DOHH2 (cell line): Measurements from ENCODE around the gene IKZF3.

Experiments
- H3F3A ChIP-seq: fragments of 200-600 bp; sonication (generic), shearing (Covaris generic); 2 replicates; pipeline ENCODE4 v1.6.0; 2016; ENCODE audit warnings: antibody characterized with exemption, mild to moderate bottlenecking; ENCODE audit not compliant: control insufficient read depth, insufficient read depth
- H3K27ac ChIP-seq: fragments of 200-600 bp; sonication (generic); 2 replicates; pipeline ENCODE4 v1.5.1; 2014; ENCODE audit warnings: low read depth, mild to moderate bottlenecking, low read length, moderate library complexity
- H3K27me3 ChIP-seq: fragments of 200-600 bp; sonication (generic); 2 replicates; pipeline ENCODE4 v1.6.1; 2014; ENCODE audit warnings: mild to moderate bottlenecking, low read length, mixed read lengths; ENCODE audit not compliant: control insufficient read depth
- H3K36me3 ChIP-seq: fragments of 200-600 bp; sonication (generic); 2 replicates; pipeline ENCODE4 v1.6.1; 2014; ENCODE audit warnings: mild to moderate bottlenecking, low read length, moderate library complexity, mixed read lengths; ENCODE audit not compliant: control insufficient read depth
- H3K4me1 ChIP-seq: fragments of 200-600 bp; sonication (generic); 2 replicates; pipeline ENCODE4 v1.6.1; 2014; ENCODE audit warnings: mild to moderate bottlenecking, low read length, mixed read lengths; ENCODE audit not compliant: control insufficient read depth
- H3K4me2 ChIP-seq: fragments of 200-600 bp; sonication (generic); 2 replicates; pipeline ENCODE4 v1.6.0; 2014; ENCODE audit warnings: mild to moderate bottlenecking, low read length, moderate library complexity
- H3K4me3 ChIP-seq: fragments of 200-600 bp; sonication (generic); 2 replicates; pipeline ENCODE4 v1.5.1; 2014; ENCODE audit warnings: mild to moderate bottlenecking, low read length, mixed read lengths
- H3K79me2 ChIP-seq: fragments of 200-600 bp; sonication (generic); 2 replicates; pipeline ENCODE4 v1.6.1; 2014; ENCODE audit warnings: mild to moderate bottlenecking, low read length, mixed read lengths; ENCODE audit not compliant: control insufficient read depth
- H3K9me2 ChIP-seq: fragments of 200-600 bp; sonication (generic); replicated peaks from 2 replicates; pipeline ENCODE4 v1.6.1; 2014; ENCODE audit warnings: mild to moderate bottlenecking, low read length, mixed read lengths; ENCODE audit not compliant: control insufficient read depth
- H3K9me3 ChIP-seq: fragments of 200-600 bp; sonication (generic); 2 replicates; pipeline ENCODE4 v1.6.1; 2014; ENCODE audit warnings: antibody characterized with exemption, low read length, mixed read lengths; ENCODE audit not compliant: control insufficient read depth, insufficient read depth
- H4K20me1 ChIP-seq: fragments of 200-600 bp; sonication (generic); 2 replicates; pipeline ENCODE4 v1.6.0; 2014; ENCODE audit warnings: low read depth, mild to moderate bottlenecking, antibody characterized with exemption, low read length, moderate library complexity; ENCODE audit not compliant: control insufficient read depth, insufficient read depth
- CTCF ChIP-seq: fragments of 200-600 bp; sonication (generic); IDR thresholded peaks from one replicate; pipeline ENCODE4 v1.5.1; 2014; ENCODE audit warnings: antibody characterized with exemption, mild to moderate bottlenecking, low read depth, low read length; ENCODE audit not compliant: poor library complexity, severe bottlenecking
- EZH2phosphoT487 ChIP-seq: fragments of 200-600 bp; sonication (generic); IDR thresholded peaks from 2 replicates; pipeline ENCODE4 v1.6.1; 2017; ENCODE audit warnings: borderline replicate concordance, mild to moderate bottlenecking, antibody characterized with exemption, low read length, moderate library complexity, mixed read lengths

IKZF3 gene

GRCh38 chr17:39759204-39759603, 104.9 kb downstream of the IKZF3 start:
- Histone ChIP-seq H3K9me2 (no peaks in the 10 kb centered on the region), H3K36me3 (peaks cover 63% of the 10 kb centered on the region), H3K27me3 (no peaks in the 10 kb centered on the region), H3F3A (peaks cover 68% of the 10 kb centered on the region), H3K4me1 (peaks cover 95% of the 10 kb centered on the region), H3K4me2 (peak overlapping the region; percentile 98), H3K4me3 (peak overlapping the region; percentile 37), H4K20me1 (no peaks in the 10 kb centered on the region), H3K9me3 (no peaks in the 10 kb centered on the region), H3K79me2 (peaks cover 49% of the 10 kb centered on the region), H3K27ac (peak overlapping the region; percentile 100)
- TF ChIP-seq EZH2phosphoT487 = no peak
- TF ChIP-seq CTCF = no peak

- H3K4me3 ChIP-seq = peak overlapping the region; percentile 37
- H3K9me2 ChIP-seq = no peaks in the 10 kb centered on the region
- H3K9me3 ChIP-seq = no peaks in the 10 kb centered on the region
- peaks cover 68% of the 10 kb centered on the region for H3F3A ChIP-seq
- TF ChIP-seq EZH2phosphoT487 = no peak
- no peak for TF ChIP-seq CTCF
- H3K4me1 ChIP-seq = peaks cover 95% of the 10 kb centered on the region
- H3K27me3 ChIP-seq = no peaks in the 10 kb centered on the region
- H3K4me2 ChIP-seq = peak overlapping the region; percentile 98
- peaks cover 53% of the 10 kb centered on the region for H3K36me3 ChIP-seq
- peak overlapping the region; percentile 100 for H3K27ac ChIP-seq
- no peaks in the 10 kb centered on the region for H4K20me1 ChIP-seq
- peaks cover 39% of the 10 kb centered on the region for H3K79me2 ChIP-seq
Observed at GRCh38 chr17:39757931-39758873, 105.9 kb downstream of the IKZF3 start.

- peaks cover 43% of the 10 kb centered on the region for H3K36me3 ChIP-seq
- peaks cover 91% of the 10 kb centered on the region for H3K4me1 ChIP-seq
- H3K4me2 ChIP-seq = peak overlapping the region; percentile 98
- peak overlapping the region; percentile 100 for H3K27ac ChIP-seq
- peak overlapping the region; percentile 78 for H3K4me3 ChIP-seq
- H3F3A ChIP-seq = peaks cover 66% of the 10 kb centered on the region
- H3K79me2 ChIP-seq = peaks cover 31% of the 10 kb centered on the region
- no peaks in the 10 kb centered on the region for H3K27me3 ChIP-seq
- no peaks in the 10 kb centered on the region for H3K9me2 ChIP-seq
- H3K9me3 ChIP-seq = no peaks in the 10 kb centered on the region
- H4K20me1 ChIP-seq = no peaks in the 10 kb centered on the region
- TF ChIP-seq EZH2phosphoT487 = no peak
- no peak for TF ChIP-seq CTCF
Observed at GRCh38 chr17:39757176-39757662, 106.9 kb downstream of the IKZF3 start.
